ENCODE results near the gene IGFBP7. TPM values are rescaled to one million over a fixed set of nuclear protein-coding genes. Genes with fewer than 3 reads are reported as not detected.
A peak's percentile ranks its signal among the peaks of the same experiment; 100 is the strongest.

Gene IGFBP7
- total RNA-seq, 6 experiments from 2014 or later = 46.2 to 347 (median 163) TPM

DNA sequence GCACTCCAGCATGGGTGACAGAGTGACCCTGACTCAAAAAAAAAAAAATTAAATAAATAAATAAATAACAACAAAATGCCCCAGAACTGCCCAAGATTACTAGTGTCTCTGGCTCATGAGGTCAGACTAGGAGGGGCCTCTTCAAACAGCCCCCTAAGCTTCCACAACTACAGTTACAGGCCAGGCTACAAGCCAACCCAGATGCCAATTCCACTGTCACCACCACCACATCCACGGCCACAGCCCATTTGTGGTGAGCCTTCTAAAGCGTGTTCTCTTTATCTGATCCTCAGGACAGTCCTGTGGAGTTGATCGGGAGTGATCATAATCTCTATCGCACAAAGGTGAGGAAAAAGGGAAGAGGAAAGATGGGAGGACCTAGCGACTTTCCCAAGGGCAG lies 36.6 kb downstream of the IGFBP7 start:
- no peak overlapping the region for H3K4me3 ChIP-seq
- ATAC-seq = no peak
- no peak overlapping the region for H3K27ac ChIP-seq
- no peaks in the 10 kb centered on the region for H3K27me3 ChIP-seq
- H3K4me1 ChIP-seq = no peaks in the 10 kb centered on the region
- TF ChIP-seq, protein P1, sequence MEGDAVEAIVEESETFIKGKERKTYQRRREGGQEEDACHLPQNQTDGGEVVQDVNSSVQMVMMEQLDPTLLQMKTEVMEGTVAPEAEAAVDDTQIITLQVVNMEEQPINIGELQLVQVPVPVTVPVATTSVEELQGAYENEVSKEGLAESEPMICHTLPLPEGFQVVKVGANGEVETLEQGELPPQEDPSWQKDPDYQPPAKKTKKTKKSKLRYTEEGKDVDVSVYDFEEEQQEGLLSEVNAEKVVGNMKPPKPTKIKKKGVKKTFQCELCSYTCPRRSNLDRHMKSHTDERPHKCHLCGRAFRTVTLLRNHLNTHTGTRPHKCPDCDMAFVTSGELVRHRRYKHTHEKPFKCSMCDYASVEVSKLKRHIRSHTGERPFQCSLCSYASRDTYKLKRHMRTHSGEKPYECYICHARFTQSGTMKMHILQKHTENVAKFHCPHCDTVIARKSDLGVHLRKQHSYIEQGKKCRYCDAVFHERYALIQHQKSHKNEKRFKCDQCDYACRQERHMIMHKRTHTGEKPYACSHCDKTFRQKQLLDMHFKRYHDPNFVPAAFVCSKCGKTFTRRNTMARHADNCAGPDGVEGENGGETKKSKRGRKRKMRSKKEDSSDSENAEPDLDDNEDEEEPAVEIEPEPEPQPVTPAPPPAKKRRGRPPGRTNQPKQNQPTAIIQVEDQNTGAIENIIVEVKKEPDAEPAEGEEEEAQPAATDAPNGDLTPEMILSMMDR (IDR thresholded peaks at IDR 0.05) = no peak
- TF ChIP-seq POLR2A (IDR thresholded peaks at IDR 0.05) = no peak
- no peak for DNase-seq
- intact Hi-C loops (cut with DNase I) = no loop called here
- H3K9me3 ChIP-seq = no peaks in the 10 kb centered on the region
- no peaks in the 10 kb centered on the region for H3K36me3 ChIP-seq
- 69% methylated on average over 4 of the region's 5 CpGs for WGBS (ENCODE audit: insufficient coverage, low coverage, low lambda C conversion rate, missing lambda C conversion rate)

- WGBS (ENCODE audit: insufficient coverage, low coverage, low lambda C conversion rate, missing lambda C conversion rate) = 83% methylated on average over 1 of the region's 2 CpGs
- no peak overlapping the region for H3K4me3 ChIP-seq
- no peaks in the 10 kb centered on the region for H3K9me3 ChIP-seq
- no peaks in the 10 kb centered on the region for H3K27me3 ChIP-seq
- intact Hi-C loops (cut with DNase I) = no loop called here
- DNase-seq = no peak
- ATAC-seq = peak in 1 of 4 donors; percentile 26
- H3K27ac ChIP-seq = no peak overlapping the region
- no peaks in the 10 kb centered on the region for H3K4me1 ChIP-seq
- TF ChIP-seq, protein P1 (IDR thresholded peaks at IDR 0.05) = no peak
- no peak for TF ChIP-seq POLR2A (IDR thresholded peaks at IDR 0.05)
- H3K36me3 ChIP-seq = no peaks in the 10 kb centered on the region
These were observed 38.9 kb downstream of the IGFBP7 start for GRCh38 chr4:57071326-57071725.

GRCh38 chr4:57070461-57070860 lies 39.7 kb downstream of the IGFBP7 start:
- no peak overlapping the region for H3K4me3 ChIP-seq
- ATAC-seq = no peak
- H3K27ac ChIP-seq = no peak overlapping the region
- H3K27me3 ChIP-seq = no peaks in the 10 kb centered on the region
- no peaks in the 10 kb centered on the region for H3K36me3 ChIP-seq
- no peaks in the 10 kb centered on the region for H3K4me1 ChIP-seq
- H3K9me3 ChIP-seq = no peaks in the 10 kb centered on the region
- no peak for TF ChIP-seq POLR2A (IDR thresholded peaks at IDR 0.05)
- TF ChIP-seq, protein P1 (IDR thresholded peaks at IDR 0.05) = no peak
- no peak for DNase-seq
- 66% methylated on average over 2 of the region's 2 CpGs for WGBS (ENCODE audit: insufficient coverage, low coverage, low lambda C conversion rate, missing lambda C conversion rate)
- intact Hi-C loops (cut with DNase I) = no loop called here

- Histone ChIP-seq H3K27ac (no peak overlapping the region), H3K27me3 (no peaks in the 10 kb centered on the region), H3K9me3 (no peaks in the 10 kb centered on the region), H3K4me3 (no peak overlapping the region), H3K4me1 (no peaks in the 10 kb centered on the region), H3K36me3 (no peaks in the 10 kb centered on the region)
- TF ChIP-seq, protein P1 (IDR thresholded peaks at IDR 0.05) = no peak
- no peak for TF ChIP-seq POLR2A (IDR thresholded peaks at IDR 0.05)
- intact Hi-C loops (cut with DNase I) = no loop called here
- DNase-seq (no peak), ATAC-seq (no peak)
- WGBS (ENCODE audit: insufficient coverage, low coverage, low lambda C conversion rate, missing lambda C conversion rate) = 65% methylated on average over 8 of the region's 8 CpGs
These were observed 41.8 kb downstream of the IGFBP7 start for GRCh38 chr4:57068237-57068981.

Data from right lobe of liver (tissue), 6 donors.